HCT116 (cell line): ENCODE data around the gene ICA1. TPM values are rescaled to one million over a fixed set of nuclear protein-coding genes. Genes with fewer than 3 reads are reported as not detected.

Experiments
- ATAC-seq: fragments of 200-7000 bp; cut with Tn5 transposase; 2 replicates; pipeline ENCODE4 v1.9.1; 2020; ENCODE audit warnings: mild to moderate bottlenecking, moderate library complexity
- BruUV-seq: library from RNA; stranded (reverse); fragments of 400-500 nt; replicated peaks from 2 replicates; lab custom pipeline; 2021; lab: Mats Ljungman, UMichigan
- CTCF ChIA-PET: fragments of 300-600 bp; sonication (Branson Sonifier 250); formaldehyde crosslinking; loops from one replicate; lab custom pipeline; 2021; ENCODE audit warnings: antibody characterized with exemption; lab: Charles Lee
- POLR2A ChIA-PET: fragments of 300-600, 350-600 bp; sonication (Branson Sonifier 250); formaldehyde crosslinking; loops from one replicate; lab custom pipeline; 2021; ENCODE audit warnings: antibody characterized with exemption; lab: Charles Lee
- RAD21 ChIA-PET, 2 experiments: fragments of 300-600 bp; sonication (Branson Sonifier 250); formaldehyde crosslinking; loops; one replicate each; lab custom pipeline; 2023; ENCODE audit warnings: low total read pairs in 2 of 2; ENCODE audit not compliant: uncharacterized antibody in 2 of 2, unreplicated experiment in 2 of 2, low non-redundant PET in 1 of 2; lab: Charles Lee
- DNase-seq: peaks from one replicate; pipeline ENCODE4 v3.0.0-alpha.2; 2010; ENCODE audit warnings: low read depth, low spot score
- H2AFZ ChIP-seq: fragments of 200-600 bp; shearing (Covaris generic), sonication (generic); 2 replicates; pipeline ENCODE4 v1.6.1; 2017; ENCODE audit warnings: low read depth, mixed run types, mixed read lengths, antibody characterized with exemption, low read length; ENCODE audit not compliant: poor library complexity, severe bottlenecking
- H3K27ac ChIP-seq: 2 replicates; pipeline ENCODE4 v1.5.1; 2012; ENCODE audit warnings: low read depth, low read length
- H3K27me3 ChIP-seq: fragments of 200-600 bp; sonication (generic); 2 replicates; pipeline ENCODE4 v1.6.1; 2016; ENCODE audit warnings: mixed run types, low read length, mixed read lengths; ENCODE audit not compliant: insufficient read depth
- H3K36me3 ChIP-seq, 2 experiments: fragments of 200-500 bp in 1 of 2; fragments of 200-600 bp in 1 of 2; sonication (Bioruptor generic) in 1 of 2; sonication (generic) in 1 of 2; 2 replicates each; pipeline versions ENCODE4 v1.5.1 to v1.6.1; 2014 to 2016; ENCODE audit warnings: low read length in 2 of 2, inconsistent platforms in 1 of 2, mixed read lengths in 1 of 2, mixed run types in 1 of 2; ENCODE audit not compliant: insufficient read depth in 2 of 2, control insufficient read depth in 1 of 2
- H3K4me1 ChIP-seq, 2 experiments: fragments of 200-600 bp in 1 of 2; sonication (generic) in 1 of 2; 2 replicates each; pipeline versions ENCODE4 v1.5.1 to v1.6.1; 2012 to 2017; ENCODE audit warnings: low read length in 2 of 2, inconsistent platforms in 1 of 2, mild to moderate bottlenecking in 1 of 2, mixed read lengths in 1 of 2, mixed run types in 1 of 2, moderate library complexity in 1 of 2; ENCODE audit not compliant: insufficient read depth in 2 of 2, control insufficient read depth in 1 of 2
- H3K4me2 ChIP-seq: fragments of 200-600 bp; sonication (generic); 2 replicates; pipeline ENCODE4 v1.6.1; 2017; ENCODE audit warnings: mixed run types, low read length, mixed read lengths
- H3K4me3 ChIP-seq, 2 experiments: fragments of 200-600 bp in 1 of 2; sonication (generic) in 1 of 2; replicated peaks in 1 of 2; 2 replicates each; pipeline ENCODE4 v1.5.1; 2011 to 2016; ENCODE audit warnings: low read length in 2 of 2, control low read depth in 1 of 2, low read depth in 1 of 2, mild to moderate bottlenecking in 1 of 2, mixed read lengths in 1 of 2, mixed run types in 1 of 2
- H3K79me2 ChIP-seq: fragments of 200-600 bp; sonication (generic); 2 replicates; pipeline ENCODE4 v1.6.1; 2017; ENCODE audit warnings: mild to moderate bottlenecking, mixed run types, low read length, moderate library complexity, mixed read lengths; ENCODE audit not compliant: insufficient read depth
- H3K9ac ChIP-seq: fragments of 200-600 bp; sonication (generic); 2 replicates; pipeline ENCODE4 v1.6.1; 2016; ENCODE audit warnings: low read length, mixed read lengths
- H3K9me2 ChIP-seq: fragments of 200-600 bp; sonication (generic), shearing (Covaris generic); 2 replicates; pipeline ENCODE4 v1.6.1; 2017; ENCODE audit warnings: mixed run types, mild to moderate bottlenecking, moderate library complexity; ENCODE audit not compliant: insufficient read depth
- H3K9me3 ChIP-seq, 2 experiments: fragments of 200-500 bp in 1 of 2; fragments of 200-600 bp in 1 of 2; sonication (Bioruptor generic) in 1 of 2; sonication (generic) in 1 of 2; 2 replicates each; pipeline ENCODE4 v1.6.1; 2014 to 2017; ENCODE audit warnings: low read length in 2 of 2, mixed read lengths in 2 of 2, inconsistent platforms in 1 of 2, low read depth in 1 of 2, mild to moderate bottlenecking in 1 of 2, mixed run types in 1 of 2, moderate library complexity in 1 of 2; ENCODE audit not compliant: control insufficient read depth in 1 of 2, insufficient read depth in 1 of 2
- H4K20me1 ChIP-seq: fragments of 200-600 bp; sonication (generic), shearing (Covaris generic); 2 replicates; pipeline ENCODE4 v1.6.1; 2017; ENCODE audit warnings: mixed run types, mild to moderate bottlenecking, moderate library complexity; ENCODE audit not compliant: insufficient read depth
- CBX3 ChIP-seq: IDR thresholded peaks from 2 replicates; pipeline ENCODE4 v1.6.1; 2012; ENCODE audit warnings: low read depth
- FOSL1 ChIP-seq: IDR thresholded peaks from 2 replicates; pipeline ENCODE4 v1.6.1; 2012; ENCODE audit warnings: low read depth
- POLR2A ChIP-seq: IDR thresholded peaks from 2 replicates; pipeline ENCODE4 v1.7.0; 2011; ENCODE audit warnings: borderline replicate concordance; ENCODE audit not compliant: insufficient read depth, insufficient read length; ENCODE audit errors: extremely low read depth
- SP1 ChIP-seq: IDR thresholded peaks from 2 replicates; pipeline ENCODE4 v1.6.1; 2012; ENCODE audit warnings: low read depth
- TCF7L2 ChIP-seq: IDR thresholded peaks from 2 replicates; pipeline ENCODE4 v1.7.0; 2011; ENCODE audit warnings: borderline replicate concordance, inconsistent platforms; ENCODE audit not compliant: insufficient read depth, insufficient read length; ENCODE audit errors: extremely low read depth
- ZBTB33 ChIP-seq: IDR thresholded peaks from 2 replicates; pipeline ENCODE4 v1.6.1; 2011; ENCODE audit warnings: mild to moderate bottlenecking, low read length, moderate library complexity; ENCODE audit not compliant: insufficient replicate concordance; ENCODE audit errors: extremely low read depth
- intact Hi-C: fragments of 100-400 bp; cut with micrococcal nuclease; formaldehyde crosslinking; loops from 2 replicates; pipeline ENCODE4 v1.10.0; 2022
- total RNA-seq: library from RNA; stranded (reverse); gene quantifications from one replicate; pipeline ENCODE4 v1.2.1, GENCODE V29; 2021; ENCODE audit not compliant: unreplicated experiment

ICA1 gene
- total RNA-seq, 1 experiment from 2014 or later: 16.4 TPM

- intact Hi-C loops: no loop called here
- Histone ChIP-seq H3K4me3 (no peak overlapping the region), H3K9ac (no peak overlapping the region), H3K27me3 (no peaks in the 10 kb centered on the region), H3K36me3 (no peaks in the 10 kb centered on the region), H3K9me2 (no peaks in the 10 kb centered on the region), H3K4me2 (no peak overlapping the region)
- ChIA-PET POLR2A (no interaction called here), CTCF (no interaction called here)
- no TSS peak for BruUV-seq
- TF ChIP-seq FOSL1 (no peak), CBX3 (no peak), ZBTB33 (no peak), POLR2A (no peak), SP1 (no peak), TCF7L2 (no peak)
- TF ChIP-seq, all 23 proteins: peak for 0
- DNase-seq (no peak), ATAC-seq (no peak)
- no peaks in the 10 kb centered on the region for H3K9me3 ChIP-seq
- H4K20me1 ChIP-seq: no peaks in the 10 kb centered on the region
- no peak overlapping the region for H3K27ac ChIP-seq
- peaks cover 3% of the 10 kb centered on the region; the same call in 1 of the 2 replicates for H3K79me2 ChIP-seq
- RAD21 ChIA-PET: no interaction called here
- H3K4me1 ChIP-seq: peaks cover 0 to 6% of the 10 kb centered on the region in 2 experiments; a peak in 3 of 4 replicates
- H2AFZ ChIP-seq: no peak overlapping the region
Measured at GRCh38 chr7:8255680-8256655, 6.0 kb downstream of the ICA1 start.
